ENCODE measurements around the gene DSC3. TPM values are rescaled to one million over a fixed set of nuclear protein-coding genes. Genes with fewer than 3 reads are reported as not detected.

Gene DSC3
- total RNA-seq, 1 experiment from 2014 or later: 14.6 TPM

DNA sequence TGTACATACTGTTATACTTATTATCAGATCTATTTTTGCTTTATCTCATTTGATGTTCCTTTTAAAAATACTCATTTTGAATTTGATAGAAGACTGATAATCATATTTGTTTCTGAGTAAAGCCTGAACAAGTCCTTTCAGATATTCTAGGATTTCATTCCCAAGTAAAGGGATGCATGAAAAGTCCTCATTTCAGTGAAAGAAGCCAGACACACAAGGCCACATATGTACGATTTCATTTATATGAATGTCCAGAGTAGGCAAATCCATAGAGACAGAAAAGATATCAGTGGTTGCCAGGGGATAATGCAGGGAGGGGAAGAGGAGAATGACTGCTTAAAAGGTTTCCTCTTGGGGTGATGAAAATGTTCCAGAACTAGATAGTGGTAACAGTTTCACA lies 53.4 kb downstream of the DSC3 start:
- Histone ChIP-seq H3K9me2 (replicated peaks; ENCODE audit: low read length) (no peaks in the 10 kb centered on the region), H3K4me3 (ENCODE audit: low read length) (no peak overlapping the region), H3K36me3 (ENCODE audit: low read depth, low read length) (no peaks in the 10 kb centered on the region), H4K20me1 (ENCODE audit: low read length) (no peaks in the 10 kb centered on the region), H3K4me1 (ENCODE audit: insufficient read depth, low read length) (peaks cover 29% of the 10 kb centered on the region), H3K4me2 (ENCODE audit: low read length) (no peak overlapping the region), H3K9me3 (ENCODE audit: low read length) (no peaks in the 10 kb centered on the region), H3F3A (ENCODE audit: low read length, unreplicated experiment) (no peaks in the 10 kb centered on the region), H2AFZ (ENCODE audit: low read length) (no peak overlapping the region), H3K27me3 (ENCODE audit: low read length) (no peaks in the 10 kb centered on the region), H3K9ac (ENCODE audit: low read length) (no peak overlapping the region), H3K27ac (ENCODE audit: low read length) (no peak overlapping the region), H3K79me2 (ENCODE audit: low read length) (no peaks in the 10 kb centered on the region)
- intact Hi-C loops (cut with micrococcal nuclease): no loop called here
- ATAC-seq (no peak), DNase-seq (no peak)
- ChIA-PET POLR2A (ENCODE audit: unreplicated experiment) (no interaction called here), CTCF (no interaction called here)
- no TSS peak for BruUV-seq (replicated peaks)
- TF ChIP-seq EZH2 (IDR thresholded peaks at IDR 0.05; ENCODE audit: low read length, unreplicated experiment) (no peak), CTCF (conservative IDR thresholded peaks at IDR 0.05; ENCODE audit: low read depth, low read length) (no peak), EZH2phosphoT487 (IDR thresholded peaks at IDR 0.05; ENCODE audit: borderline replicate concordance, low read length) (no peak)

- Histone ChIP-seq H3K36me3 (ENCODE audit: low read depth, low read length) (no peaks in the 10 kb centered on the region), H3K27ac (ENCODE audit: low read length) (no peak overlapping the region), H3K9me3 (ENCODE audit: low read length) (no peaks in the 10 kb centered on the region), H3K4me2 (ENCODE audit: low read length) (no peak overlapping the region), H3K79me2 (ENCODE audit: low read length) (no peaks in the 10 kb centered on the region), H4K20me1 (ENCODE audit: low read length) (no peaks in the 10 kb centered on the region), H3K27me3 (ENCODE audit: low read length) (no peaks in the 10 kb centered on the region), H3K9me2 (replicated peaks; ENCODE audit: low read length) (no peaks in the 10 kb centered on the region), H3K4me3 (ENCODE audit: low read length) (no peak overlapping the region), H2AFZ (ENCODE audit: low read length) (no peak overlapping the region), H3F3A (ENCODE audit: low read length, unreplicated experiment) (no peaks in the 10 kb centered on the region), H3K4me1 (ENCODE audit: insufficient read depth, low read length) (peaks cover 29% of the 10 kb centered on the region), H3K9ac (ENCODE audit: low read length) (no peak overlapping the region)
- TF ChIP-seq CTCF (conservative IDR thresholded peaks at IDR 0.05; ENCODE audit: low read depth, low read length) (no peak), EZH2 (IDR thresholded peaks at IDR 0.05; ENCODE audit: low read length, unreplicated experiment) (no peak), EZH2phosphoT487 (IDR thresholded peaks at IDR 0.05; ENCODE audit: borderline replicate concordance, low read length) (no peak)
- intact Hi-C loops (cut with micrococcal nuclease): no loop called here
- no TSS peak for BruUV-seq (replicated peaks)
- POLR2A ChIA-PET (ENCODE audit: unreplicated experiment): no interaction called here
- ATAC-seq: no peak
- DNase-seq: no peak
- CTCF ChIA-PET: no interaction called here
These were observed 54.1 kb downstream of the DSC3 start for GRCh38 chr18:30988440-30988839.

- H3F3A ChIP-seq (ENCODE audit: low read length, unreplicated experiment): no peaks in the 10 kb centered on the region
- peak overlapping the region; percentile 78 for H3K4me2 ChIP-seq (ENCODE audit: low read length)
- H3K79me2 ChIP-seq (ENCODE audit: low read length): no peaks in the 10 kb centered on the region
- H3K27ac ChIP-seq (ENCODE audit: low read length): peak overlapping the region; percentile 61
- BruUV-seq (replicated peaks): TSS peak; percentile 37
- CTCF ChIA-PET: no interaction called here
- peaks cover 27% of the 10 kb centered on the region for H3K4me1 ChIP-seq (ENCODE audit: insufficient read depth, low read length)
- no peaks in the 10 kb centered on the region for H4K20me1 ChIP-seq (ENCODE audit: low read length)
- intact Hi-C loops (cut with micrococcal nuclease): no loop called here
- peak overlapping the region; percentile 30; the same call in 1 of the 2 replicates for H3K9ac ChIP-seq (ENCODE audit: low read length)
- ATAC-seq (peak; percentile 97), DNase-seq (peak; percentile 96)
- no peaks in the 10 kb centered on the region for H3K36me3 ChIP-seq (ENCODE audit: low read depth, low read length)
- POLR2A ChIA-PET (ENCODE audit: unreplicated experiment): no interaction called here
- H2AFZ ChIP-seq (ENCODE audit: low read length): peak overlapping the region; percentile 33
- TF ChIP-seq EZH2 (IDR thresholded peaks at IDR 0.05; ENCODE audit: low read length, unreplicated experiment) (no peak), EZH2phosphoT487 (IDR thresholded peaks at IDR 0.05; ENCODE audit: borderline replicate concordance, low read length) (no peak), CTCF (conservative IDR thresholded peaks at IDR 0.05; ENCODE audit: low read depth, low read length) (no peak)
- H3K9me3 ChIP-seq (ENCODE audit: low read length): no peaks in the 10 kb centered on the region
- H3K4me3 ChIP-seq (ENCODE audit: low read length): peak overlapping the region; percentile 39; the same call in 1 of the 2 replicates
- no peaks in the 10 kb centered on the region for H3K9me2 ChIP-seq (replicated peaks; ENCODE audit: low read length)
- H3K27me3 ChIP-seq (ENCODE audit: low read length): no peaks in the 10 kb centered on the region
These were observed 54.9 kb downstream of the DSC3 start for GRCh38 chr18:30987467-30988241.
